Nephron progenitor cell (in vitro differentiated cells): ENCODE data around the gene KCNB1.

ENCODE experiments used
- DNase-seq: peaks from one replicate; pipeline ENCODE4 v3.0.0; 2021
- H3K27ac Mint-ChIP-seq: 2 replicates; pipeline ENCODE4 v1.8.0; 2021; ENCODE audit warnings: mild to moderate bottlenecking, moderate library complexity, mixed read lengths
- H3K27me3 Mint-ChIP-seq: 2 replicates; pipeline ENCODE4 v1.8.0; 2021; ENCODE audit warnings: mild to moderate bottlenecking, low read depth, mixed read lengths; ENCODE audit not compliant: poor library complexity
- H3K36me3 Mint-ChIP-seq: 2 replicates; pipeline ENCODE4 v1.8.0; 2021; ENCODE audit warnings: low read depth, mixed read lengths
- H3K4me1 Mint-ChIP-seq: 2 replicates; pipeline ENCODE4 v1.8.0; 2021; ENCODE audit warnings: mixed read lengths
- H3K4me3 Mint-ChIP-seq: 2 replicates; pipeline ENCODE4 v1.8.0; 2021; ENCODE audit warnings: mild to moderate bottlenecking, moderate library complexity, mixed read lengths
- H3K9me3 Mint-ChIP-seq: 2 replicates; pipeline ENCODE4 v1.8.0; 2021; ENCODE audit warnings: mild to moderate bottlenecking, moderate library complexity, mixed read lengths
- CTCF ChIP-seq: fragments of 200-600 bp; sonication (generic); IDR thresholded peaks from 2 replicates; pipeline ENCODE4 v1.5.0; 2021; ENCODE audit warnings: antibody characterized with exemption

Gene KCNB1

GRCh38 chr20:49324306-49324705, 158.2 kb downstream of the KCNB1 start:
- no peak for TF ChIP-seq CTCF
- DNase-seq, result no peak
- H3K27ac Mint-ChIP-seq, result no peak overlapping the region
- H3K4me3 Mint-ChIP-seq, result no peak overlapping the region
- no peaks in the 10 kb centered on the region for H3K36me3 Mint-ChIP-seq
- no peaks in the 10 kb centered on the region for H3K9me3 Mint-ChIP-seq
- no peaks in the 10 kb centered on the region for H3K4me1 Mint-ChIP-seq
- peaks cover 86% of the 10 kb centered on the region for H3K27me3 Mint-ChIP-seq

- no peak overlapping the region for H3K27ac Mint-ChIP-seq
Observed at GRCh38 chr20:49323622-49324238, 158.7 kb downstream of the KCNB1 start.

GRCh38 chr20:49320460-49320859, 162.0 kb downstream of the KCNB1 start:
- TF ChIP-seq CTCF, result peak; percentile 27
- no peak overlapping the region for H3K4me3 Mint-ChIP-seq
- H3K27ac Mint-ChIP-seq, result no peak overlapping the region
- H3K27me3 Mint-ChIP-seq, result peaks cover 97% of the 10 kb centered on the region
- H3K4me1 Mint-ChIP-seq, result peaks cover 8% of the 10 kb centered on the region
- peak; percentile 25 for DNase-seq
- H3K36me3 Mint-ChIP-seq, result no peaks in the 10 kb centered on the region
- H3K9me3 Mint-ChIP-seq, result peaks cover 20% of the 10 kb centered on the region

More at GRCh38 chr20:49323622-49324238, 158.7 kb downstream of the KCNB1 start:
- peaks cover 87% of the 10 kb centered on the region for H3K27me3 Mint-ChIP-seq
- DNase-seq, result no peak
- H3K4me3 Mint-ChIP-seq, result no peak overlapping the region
- H3K4me1 Mint-ChIP-seq, result peaks cover 5% of the 10 kb centered on the region
- H3K9me3 Mint-ChIP-seq, result no peaks in the 10 kb centered on the region
- H3K36me3 Mint-ChIP-seq, result no peaks in the 10 kb centered on the region
- TF ChIP-seq CTCF, result no peak

GRCh38 chr20:49319208-49319809, 163.2 kb downstream of the KCNB1 start:
- peaks cover 8% of the 10 kb centered on the region for H3K4me1 Mint-ChIP-seq
- no peak for TF ChIP-seq CTCF
- no peak for DNase-seq
- no peaks in the 10 kb centered on the region for H3K36me3 Mint-ChIP-seq
- H3K27me3 Mint-ChIP-seq, result peaks cover 97% of the 10 kb centered on the region
- peaks cover 20% of the 10 kb centered on the region for H3K9me3 Mint-ChIP-seq
- H3K4me3 Mint-ChIP-seq, result peak overlapping the region; percentile 80
- H3K27ac Mint-ChIP-seq, result no peak overlapping the region

DNA sequence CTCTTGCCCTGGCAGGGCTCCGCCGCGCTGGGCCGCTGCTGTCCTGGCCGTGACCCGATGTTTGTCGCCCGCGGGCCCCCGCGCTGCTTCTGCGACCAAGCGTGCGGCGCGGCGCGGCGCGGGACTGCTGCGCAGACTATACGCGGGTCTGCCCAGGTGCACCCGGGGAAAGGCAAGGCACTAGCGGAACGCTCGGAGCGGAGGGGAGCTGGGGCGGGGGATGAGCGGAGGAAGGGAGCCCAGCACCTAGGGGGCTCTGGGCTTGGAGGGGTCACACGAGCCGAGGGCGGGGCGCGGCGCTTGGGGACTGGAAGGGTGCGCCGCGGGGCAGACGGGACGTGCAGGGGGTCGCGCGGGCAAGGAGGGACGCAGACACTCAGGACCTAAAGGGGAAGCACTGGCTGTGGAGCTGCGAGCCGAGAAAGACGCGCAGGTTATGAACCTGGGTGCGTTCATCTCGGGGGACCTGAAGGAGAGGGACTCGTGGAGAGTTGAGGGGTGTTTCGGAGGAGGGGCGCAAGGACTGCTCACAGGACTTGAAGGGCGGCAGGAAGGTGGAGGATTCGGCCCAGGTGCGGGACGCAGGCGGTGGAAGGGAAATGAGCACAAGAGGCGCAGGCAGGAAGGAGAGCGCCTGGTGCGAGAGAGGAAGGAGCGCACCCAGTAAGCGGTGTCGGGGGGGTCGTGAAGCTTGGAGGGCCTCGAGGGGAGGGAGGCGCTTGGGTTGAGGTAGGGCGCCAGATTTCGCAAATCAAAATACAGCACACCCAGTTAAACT, 163.8 kb downstream of the KCNB1 start:
- peak; percentile 59 for DNase-seq
- H3K4me3 Mint-ChIP-seq, result peak overlapping the region; percentile 80
- no peak for TF ChIP-seq CTCF
- no peaks in the 10 kb centered on the region for H3K36me3 Mint-ChIP-seq
- peaks cover 20% of the 10 kb centered on the region for H3K9me3 Mint-ChIP-seq
- H3K27me3 Mint-ChIP-seq, result peaks cover 97% of the 10 kb centered on the region
- H3K4me1 Mint-ChIP-seq, result peaks cover 8% of the 10 kb centered on the region
- peak overlapping the region; percentile 25 for H3K27ac Mint-ChIP-seq
